GM18873 (cell line): ENCODE measurements around the gene PCBP3.
"Not testable (repeated sequence)": the region's sequence is repeated elsewhere in the genome, so short reads cannot be mapped to it uniquely, and the experiment has no call there.

ENCODE experiments used
- ATAC-seq: cut with Tn5 transposase; IDR thresholded peaks from one replicate; pipeline ENCODE4 v1.9.1; 2021; ENCODE audit warnings: mild to moderate bottlenecking, moderate library complexity, moderate number of reproducible peaks; ENCODE audit not compliant: unreplicated experiment, low FRiP score

PCBP3 gene

GRCh38 chr21:45632637-45633251, 10.8 kb upstream of the PCBP3 start:
- ATAC-seq = no peak

GRCh38 chr21:45634511-45635183, 8.9 kb upstream of the PCBP3 start:
- no peak for ATAC-seq

- no peak for ATAC-seq
These were observed 8.0 kb upstream of the PCBP3 start for GRCh38 chr21:45635271-45636151.

DNA sequence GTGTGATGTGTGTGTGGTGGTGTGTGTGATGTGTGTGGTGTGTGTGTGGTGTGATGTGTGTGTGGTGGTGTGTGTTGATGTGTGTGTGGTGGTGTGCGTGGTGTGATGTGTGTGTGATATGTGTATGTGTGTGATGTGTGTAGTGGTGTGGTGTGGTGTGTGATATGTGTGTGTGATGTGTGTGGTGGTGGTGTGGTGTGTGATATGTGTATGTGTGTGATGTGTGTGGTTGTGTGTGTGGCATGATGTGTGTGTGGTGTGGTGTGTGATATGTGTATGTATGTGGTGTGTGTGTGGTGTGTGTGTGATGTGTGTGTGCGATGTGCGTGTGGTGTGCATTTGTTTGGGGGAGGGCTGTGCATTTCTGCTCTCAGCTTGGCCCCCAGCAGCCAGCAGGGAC, 7.1 kb upstream of the PCBP3 start:
- no peak for ATAC-seq

DNA sequence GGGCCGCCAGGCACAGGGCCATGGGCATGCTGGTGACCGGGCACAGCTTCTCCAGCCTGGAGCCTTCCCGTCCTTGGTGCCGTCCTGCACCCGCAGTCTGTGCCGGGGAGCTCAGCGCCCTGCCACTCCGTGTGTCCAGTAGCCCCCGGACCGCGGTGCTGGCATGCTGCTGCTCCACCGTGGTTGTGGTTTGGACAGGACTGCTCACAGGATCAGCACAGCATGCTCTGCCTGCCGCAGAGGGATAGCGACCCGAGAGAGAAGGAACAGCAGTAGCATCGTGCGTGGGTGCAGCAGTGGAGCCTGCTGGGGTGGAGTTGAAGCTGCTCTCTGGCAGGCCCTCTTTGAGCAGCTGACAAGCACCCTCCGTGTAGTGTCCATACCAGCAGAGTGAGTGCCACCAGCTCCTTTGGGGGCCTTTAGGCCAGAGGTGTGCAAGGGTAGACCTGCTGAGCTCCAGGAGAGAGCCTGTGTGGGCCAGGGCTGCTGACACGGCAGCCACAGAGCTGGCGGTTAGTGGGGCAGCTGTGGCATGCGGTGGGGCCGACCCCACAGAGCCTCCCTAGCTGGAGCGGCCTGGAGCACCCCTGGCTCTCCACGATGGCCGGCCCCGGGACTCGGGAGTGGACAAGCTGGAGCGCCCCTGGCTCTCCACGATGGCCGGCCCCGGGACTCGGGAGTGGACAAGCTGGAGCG, 6.4 kb upstream of the PCBP3 start:
- ATAC-seq = no peak

- no peak for ATAC-seq
These were observed 5.6 kb upstream of the PCBP3 start for GRCh38 chr21:45637883-45638282.

GRCh38 chr21:45638707-45639106, 4.8 kb upstream of the PCBP3 start:
- no peak for ATAC-seq

DNA sequence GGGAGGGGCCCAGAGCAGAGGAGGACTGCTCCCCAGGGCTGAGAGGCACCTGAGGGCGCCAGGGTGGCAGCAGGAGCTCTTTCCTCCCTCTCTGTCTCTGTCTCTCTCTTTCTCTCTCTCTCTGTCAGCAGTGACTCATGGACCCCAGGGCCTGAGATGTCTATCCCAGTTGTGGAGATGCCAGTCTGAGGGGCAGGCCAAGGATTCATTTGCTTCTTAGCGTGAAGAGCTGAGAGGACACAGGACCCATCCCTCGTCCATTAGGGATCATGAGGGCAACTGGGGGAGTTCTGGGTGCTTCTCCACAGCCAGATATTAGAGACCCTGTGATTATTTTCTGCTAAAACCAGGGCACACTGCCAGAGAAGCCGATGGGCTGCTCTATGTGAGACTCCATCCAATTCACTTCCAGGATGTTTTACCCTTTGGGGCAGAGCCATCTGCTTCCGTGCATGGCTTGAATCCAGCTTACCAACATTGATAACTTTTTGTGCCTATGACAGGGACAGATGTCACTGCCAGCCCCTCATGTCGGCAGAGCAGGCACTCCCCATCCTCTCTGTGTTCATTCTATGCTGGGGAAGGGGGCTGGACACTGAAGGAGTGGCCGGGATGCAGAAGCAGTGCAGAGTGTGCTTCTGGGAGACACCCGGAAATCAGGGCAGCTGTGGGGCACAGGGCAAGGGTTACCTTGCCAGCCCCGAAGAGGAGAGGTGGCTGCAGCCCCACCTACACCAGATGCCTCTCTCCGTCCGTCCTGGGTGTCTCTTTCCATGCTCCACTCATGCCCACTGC, 4.1 kb upstream of the PCBP3 start:
- no peak for ATAC-seq

GRCh38 chr21:45640001-45640887, 3.3 kb upstream of the PCBP3 start:
- no peak for ATAC-seq

DNA sequence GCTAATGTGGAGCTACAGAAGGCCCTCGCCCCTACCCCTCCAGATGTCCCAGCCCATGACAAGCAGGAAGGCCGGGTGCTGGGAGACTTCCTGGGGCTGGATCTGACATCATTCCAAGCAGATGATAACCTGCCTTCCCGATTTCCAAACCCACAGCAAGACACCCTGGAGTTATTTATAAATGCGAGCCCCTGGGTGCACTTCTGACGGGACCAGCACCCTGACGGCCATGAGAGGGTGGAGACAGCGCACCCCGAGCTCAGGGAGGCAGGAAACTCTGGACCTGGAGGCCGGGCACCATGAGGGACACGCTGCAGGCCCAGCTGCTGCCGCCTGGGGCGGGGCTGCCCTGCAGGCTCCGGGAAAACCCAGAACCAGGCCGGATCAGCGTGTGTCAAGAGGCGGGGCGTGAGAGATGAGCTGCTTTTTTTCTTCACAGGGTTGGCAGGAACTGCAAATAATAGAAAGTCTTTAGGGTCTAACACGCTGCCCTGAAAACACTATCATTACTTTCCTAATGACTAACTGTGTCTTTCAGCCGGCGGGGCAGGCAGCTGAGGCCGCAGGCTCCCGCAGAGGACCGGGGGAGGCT, 2.5 kb upstream of the PCBP3 start:
- no peak for ATAC-seq

- ATAC-seq = no peak
These were observed 2.0 kb upstream of the PCBP3 start for GRCh38 chr21:45641480-45642035.

GRCh38 chr21:45642122-45642813, 1.3 kb upstream of the PCBP3 start:
- no peak for ATAC-seq

- no peak for ATAC-seq
These were observed 749 bp downstream of the PCBP3 start for GRCh38 chr21:45644041-45644906.

- ATAC-seq = no peak
These were observed 8.4 kb downstream of the PCBP3 start for GRCh38 chr21:45651921-45652320.

GRCh38 chr21:45655124-45655523, 11.6 kb downstream of the PCBP3 start:
- no peak for ATAC-seq

DNA sequence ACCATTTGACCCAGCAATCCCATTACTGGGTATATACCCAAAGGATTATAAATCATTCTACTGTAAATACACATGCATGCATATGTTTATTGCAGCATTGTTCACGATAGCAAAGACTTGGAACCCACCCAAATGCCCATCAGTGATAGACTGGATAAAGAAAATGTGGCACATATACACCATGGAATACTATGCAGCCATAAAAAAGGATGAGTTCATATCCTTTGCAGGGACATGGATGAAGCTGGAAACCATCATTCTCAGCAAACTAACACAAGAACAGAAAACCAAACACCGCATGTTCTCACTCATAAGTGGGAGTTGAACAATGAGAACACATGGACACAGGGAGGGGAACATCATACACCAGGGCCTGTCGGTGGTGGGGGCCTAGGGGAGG, 12.6 kb downstream of the PCBP3 start:
- not testable (repeated sequence) for ATAC-seq
